Measurements from ENCODE around the gene MAPK11.

Gene MAPK11

DNA sequence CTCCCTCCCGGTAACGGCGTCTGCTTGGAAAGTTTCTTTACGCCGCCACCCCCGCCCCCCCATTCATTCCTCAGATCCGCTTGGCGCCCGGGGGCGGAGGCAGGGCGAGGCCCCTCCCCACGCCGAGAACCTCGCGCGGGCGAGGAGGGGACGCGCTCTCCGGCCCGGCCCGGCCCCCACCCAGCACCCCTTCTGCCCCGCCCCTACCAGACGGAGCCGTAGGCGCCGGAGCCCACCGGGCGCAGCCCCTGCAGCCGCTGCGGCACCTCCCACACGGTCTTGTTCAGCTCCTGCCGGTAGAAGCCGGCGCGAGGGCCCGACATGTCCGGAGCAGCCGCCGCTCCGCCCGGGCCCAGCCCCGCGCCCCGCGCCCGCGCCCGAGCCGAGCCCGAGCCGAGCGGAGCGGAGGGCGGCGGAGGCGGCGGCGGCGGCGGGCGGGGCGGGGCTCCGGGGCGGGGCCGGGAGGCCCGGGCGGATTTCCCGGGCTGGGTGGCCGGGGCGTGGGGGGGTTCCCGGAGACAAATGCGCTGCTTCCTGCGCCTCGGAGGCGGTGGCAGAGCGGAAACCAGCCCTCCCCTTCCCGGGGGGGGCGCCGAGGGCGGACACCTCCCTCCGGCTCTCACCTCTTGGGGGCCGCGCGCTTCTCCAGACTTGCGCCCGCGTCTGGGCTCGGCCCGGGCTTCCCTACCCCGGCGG lies at the start of gene MAPK11:
Gene MAPK11, minus strand, starts transcription at position 411 of the 696 bp plus-strand sequence. Its CDS starts 88 bp downstream, at position 323.
- DNase-seq (ENCODE audit: low read depth) = peak; percentile 52
- H3K4me3 ChIP-seq (ENCODE audit: low read depth, low read length) = peak within 1 kb of the TSS; percentile 62

GRCh38 chr22:50319503-50319951 lies 49.3 kb upstream of the MAPK11 start:
- H3K4me3 ChIP-seq (ENCODE audit: low read depth, low read length) = no peak overlapping the region
- no peak for DNase-seq (ENCODE audit: low read depth)
- TF ChIP-seq, protein P1, sequence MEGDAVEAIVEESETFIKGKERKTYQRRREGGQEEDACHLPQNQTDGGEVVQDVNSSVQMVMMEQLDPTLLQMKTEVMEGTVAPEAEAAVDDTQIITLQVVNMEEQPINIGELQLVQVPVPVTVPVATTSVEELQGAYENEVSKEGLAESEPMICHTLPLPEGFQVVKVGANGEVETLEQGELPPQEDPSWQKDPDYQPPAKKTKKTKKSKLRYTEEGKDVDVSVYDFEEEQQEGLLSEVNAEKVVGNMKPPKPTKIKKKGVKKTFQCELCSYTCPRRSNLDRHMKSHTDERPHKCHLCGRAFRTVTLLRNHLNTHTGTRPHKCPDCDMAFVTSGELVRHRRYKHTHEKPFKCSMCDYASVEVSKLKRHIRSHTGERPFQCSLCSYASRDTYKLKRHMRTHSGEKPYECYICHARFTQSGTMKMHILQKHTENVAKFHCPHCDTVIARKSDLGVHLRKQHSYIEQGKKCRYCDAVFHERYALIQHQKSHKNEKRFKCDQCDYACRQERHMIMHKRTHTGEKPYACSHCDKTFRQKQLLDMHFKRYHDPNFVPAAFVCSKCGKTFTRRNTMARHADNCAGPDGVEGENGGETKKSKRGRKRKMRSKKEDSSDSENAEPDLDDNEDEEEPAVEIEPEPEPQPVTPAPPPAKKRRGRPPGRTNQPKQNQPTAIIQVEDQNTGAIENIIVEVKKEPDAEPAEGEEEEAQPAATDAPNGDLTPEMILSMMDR (conservative IDR thresholded peaks at IDR 0.05; ENCODE audit: low read depth, low read length) = no peak

More for the DNA sequence above, at the start of gene MAPK11:
- TF ChIP-seq, protein P1 (conservative IDR thresholded peaks at IDR 0.05; ENCODE audit: low read depth, low read length) = no peak

DNA sequence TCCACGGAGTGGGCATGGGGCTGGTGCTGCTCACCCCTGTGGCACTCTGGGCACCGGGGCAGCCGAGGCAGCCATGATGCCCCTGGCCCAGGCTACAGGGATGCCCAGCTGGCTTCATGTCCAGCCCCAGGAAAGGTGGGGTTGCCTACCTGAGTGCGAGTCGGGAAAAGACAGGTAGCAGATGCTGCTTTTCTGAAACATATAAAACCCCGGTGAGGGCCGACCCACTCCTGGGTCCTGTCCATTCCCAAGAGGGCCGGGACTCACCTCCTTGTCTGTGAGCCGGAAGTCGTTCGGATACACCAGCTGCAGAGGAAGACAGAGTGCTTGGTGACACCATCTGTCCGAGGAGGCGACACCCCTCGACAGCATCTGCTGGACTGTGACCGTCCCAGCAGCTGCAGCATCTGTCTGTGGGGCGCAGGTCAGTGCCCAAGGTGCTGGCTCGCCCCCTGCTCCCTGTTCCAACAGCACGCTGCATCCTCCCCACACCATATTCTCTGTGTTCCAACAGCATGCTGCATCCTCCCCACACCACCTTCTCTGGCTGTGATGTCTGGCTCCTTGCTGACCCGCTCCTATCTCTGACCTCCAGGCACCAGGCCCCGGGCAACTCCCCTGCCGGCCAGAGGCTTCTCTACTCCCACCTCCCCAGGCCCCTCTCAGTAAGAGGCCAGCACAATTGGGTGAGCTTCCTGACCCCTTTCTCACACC lies 48.7 kb upstream of the MAPK11 start:
- TF ChIP-seq, protein P1 (conservative IDR thresholded peaks at IDR 0.05; ENCODE audit: low read depth, low read length) = no peak
- no peak for DNase-seq (ENCODE audit: low read depth)
- no peak overlapping the region for H3K4me3 ChIP-seq (ENCODE audit: low read depth, low read length)

GRCh38 chr22:50318356-50318697 lies 48.1 kb upstream of the MAPK11 start:
- DNase-seq (ENCODE audit: low read depth) = no peak
- H3K4me3 ChIP-seq (ENCODE audit: low read depth, low read length) = no peak overlapping the region
- TF ChIP-seq, protein P1 (conservative IDR thresholded peaks at IDR 0.05; ENCODE audit: low read depth, low read length) = no peak

DNA sequence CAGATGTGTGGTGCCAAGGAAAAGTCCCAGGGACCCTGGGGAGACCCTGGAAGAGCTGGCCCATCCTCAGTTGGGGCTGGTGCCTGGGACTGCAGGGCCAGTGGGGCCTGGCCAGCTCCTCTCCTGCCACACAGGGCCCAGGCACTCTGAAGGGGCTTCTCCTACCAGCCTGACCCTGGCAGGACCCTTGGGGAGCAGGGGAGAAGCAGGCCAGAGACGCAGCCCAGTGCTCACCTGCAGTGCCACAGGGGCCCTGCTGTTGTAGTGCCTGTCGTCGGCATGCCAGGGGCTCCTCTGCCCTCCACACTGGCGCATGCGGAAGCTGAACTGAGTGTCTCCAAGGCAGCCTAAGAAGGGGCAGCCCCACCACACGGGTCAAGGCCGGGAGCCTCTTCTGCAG lies 47.5 kb upstream of the MAPK11 start:
- TF ChIP-seq, protein P1 (conservative IDR thresholded peaks at IDR 0.05; ENCODE audit: low read depth, low read length) = no peak
- no peak for DNase-seq (ENCODE audit: low read depth)
- H3K4me3 ChIP-seq (ENCODE audit: low read depth, low read length) = no peak overlapping the region

DNA sequence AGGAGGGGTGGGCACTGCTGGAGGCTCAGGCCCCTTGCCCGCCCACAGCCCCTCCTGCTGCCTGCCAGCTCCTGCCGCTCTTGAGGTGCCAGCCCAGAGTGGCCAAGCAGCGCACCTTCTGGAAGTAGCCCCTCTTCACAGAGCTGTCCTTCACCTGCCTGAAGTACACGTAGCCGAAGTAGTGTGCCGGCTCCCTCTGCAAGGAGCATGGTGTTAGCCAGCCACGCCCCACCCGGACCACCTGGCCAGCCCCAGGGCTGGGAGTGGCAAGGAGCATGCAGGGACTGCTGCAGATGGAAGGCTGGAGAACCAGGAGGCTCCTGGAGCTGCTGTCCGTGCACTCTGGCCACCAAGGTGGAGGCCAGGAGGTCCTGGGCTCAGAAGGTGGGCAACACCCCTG lies 47.0 kb upstream of the MAPK11 start:
- TF ChIP-seq, protein P1 (conservative IDR thresholded peaks at IDR 0.05; ENCODE audit: low read depth, low read length) = no peak
- H3K4me3 ChIP-seq (ENCODE audit: low read depth, low read length) = no peak overlapping the region
- no peak for DNase-seq (ENCODE audit: low read depth)

All from choroid plexus epithelial cell (primary cell).